Fibroblast of skin of scalp (primary cell): ENCODE results near the gene DBF4B.

Source experiments
- DNase-seq: peaks from one replicate; pipeline ENCODE4 v3.0.0-alpha.2; 2013

The DBF4B gene

GRCh38 chr17:44760474-44761308 is 52.2 kb downstream of the DBF4B start:
- DNase-seq, result no peak

GRCh38 chr17:44761932-44762810 is 53.7 kb downstream of the DBF4B start:
- no peak for DNase-seq

GRCh38 chr17:44763170-44763569 is 54.7 kb downstream of the DBF4B start:
- DNase-seq, result no peak

GRCh38 chr17:44765965-44766364 is 57.5 kb downstream of the DBF4B start:
- DNase-seq, result no peak

GRCh38 chr17:44766409-44767038 is 58.1 kb downstream of the DBF4B start:
- no peak for DNase-seq

GRCh38 chr17:44767493-44767892 is 59.0 kb downstream of the DBF4B start:
- DNase-seq, result no peak

GRCh38 chr17:44768505-44769142 is 60.2 kb downstream of the DBF4B start:
- DNase-seq, result no peak

GRCh38 chr17:44769230-44769629 is 60.8 kb downstream of the DBF4B start:
- DNase-seq, result no peak

GRCh38 chr17:44769647-44770084 is 61.2 kb downstream of the DBF4B start:
- DNase-seq, result no peak

GRCh38 chr17:44770166-44770925 is 61.9 kb downstream of the DBF4B start:
- no peak for DNase-seq

GRCh38 chr17:44772308-44773045 is 64.0 kb downstream of the DBF4B start:
- DNase-seq, result no peak

GRCh38 chr17:44773140-44773539 is 64.7 kb downstream of the DBF4B start:
- DNase-seq, result no peak

- DNase-seq, result peak; percentile 81
These were observed 66.0 kb downstream of the DBF4B start for GRCh38 chr17:44774271-44775135.

GRCh38 chr17:44775136-44775837 is 66.8 kb downstream of the DBF4B start:
- DNase-seq, result peak; percentile 98

GRCh38 chr17:44775838-44776621 is 67.6 kb downstream of the DBF4B start:
- DNase-seq, result no peak

GRCh38 chr17:44776628-44777393 is 68.3 kb downstream of the DBF4B start:
- DNase-seq, result no peak
